Cerebellar cortex (tissue), 1 donor: ENCODE data around the gene DHRS7B.
"Not testable (repeated sequence)": the region's sequence is repeated elsewhere in the genome, so short reads cannot be mapped to it uniquely, and the experiment has no call there.

Experiments
- DNase-seq: peaks from one replicate; pipeline ENCODE4 v3.0.0-alpha.2; 2015; ENCODE audit warnings: low spot score

The DHRS7B gene

GRCh38 chr17:21177854-21178600, 51.3 kb downstream of the DHRS7B start:
- DNase-seq, result no peak

DNA sequence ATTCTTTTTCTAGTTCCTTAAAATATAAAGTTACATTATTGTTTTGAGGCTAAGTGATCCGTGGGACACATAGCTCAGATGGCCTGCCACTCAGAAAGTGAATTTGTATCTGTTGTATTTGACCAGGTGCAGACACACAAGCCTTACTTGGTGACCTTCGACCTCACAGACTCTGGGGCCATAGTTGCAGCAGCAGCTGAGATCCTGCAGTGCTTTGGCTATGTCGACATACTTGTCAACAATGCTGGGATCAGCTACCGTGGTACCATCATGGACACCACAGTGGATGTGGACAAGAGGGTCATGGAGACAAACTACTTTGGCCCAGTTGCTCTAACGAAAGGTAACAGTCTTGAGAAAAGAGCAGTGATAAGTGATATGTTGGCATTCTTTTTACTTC, 56.7 kb downstream of the DHRS7B start:
- no peak for DNase-seq

DNA sequence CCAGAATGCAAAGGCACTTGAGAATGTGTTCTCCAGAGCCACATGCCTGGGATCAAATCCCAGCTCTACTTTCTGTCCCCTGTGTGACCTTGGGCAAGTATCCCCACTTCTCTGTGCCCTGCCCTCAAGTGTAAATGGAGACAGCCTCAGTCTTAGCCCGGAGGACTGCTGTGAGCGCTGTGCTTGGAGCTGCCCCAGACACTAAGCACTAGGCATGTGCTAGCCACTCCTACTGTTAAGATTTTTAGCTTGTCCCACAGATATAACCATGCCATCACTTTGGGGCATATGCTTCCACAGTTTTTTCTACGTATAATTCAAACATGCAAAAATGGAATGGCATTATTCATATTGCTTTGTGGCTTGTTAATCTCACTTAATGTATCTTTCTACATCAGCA, 57.8 kb downstream of the DHRS7B start:
- DNase-seq, result no peak

DNA sequence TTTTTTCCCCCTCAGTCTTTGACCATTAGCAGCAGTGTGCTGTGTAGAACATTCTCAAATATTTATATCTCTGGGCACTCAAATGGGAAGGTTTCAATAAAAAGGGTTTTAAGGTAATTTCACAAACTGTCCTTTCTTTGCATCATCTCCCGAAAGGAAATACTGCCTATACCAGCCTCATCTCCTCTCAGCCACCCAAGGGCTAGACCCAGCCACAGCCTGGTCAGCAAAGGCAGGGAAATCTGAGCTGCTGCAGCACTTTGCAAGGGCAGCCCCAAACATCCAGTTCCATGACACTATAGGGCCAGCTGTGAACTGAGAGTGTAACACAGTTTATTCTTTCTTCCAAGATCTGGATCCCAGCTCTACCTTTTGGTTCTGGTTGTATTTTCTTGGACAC, 58.3 kb downstream of the DHRS7B start:
- no peak for DNase-seq

DNA sequence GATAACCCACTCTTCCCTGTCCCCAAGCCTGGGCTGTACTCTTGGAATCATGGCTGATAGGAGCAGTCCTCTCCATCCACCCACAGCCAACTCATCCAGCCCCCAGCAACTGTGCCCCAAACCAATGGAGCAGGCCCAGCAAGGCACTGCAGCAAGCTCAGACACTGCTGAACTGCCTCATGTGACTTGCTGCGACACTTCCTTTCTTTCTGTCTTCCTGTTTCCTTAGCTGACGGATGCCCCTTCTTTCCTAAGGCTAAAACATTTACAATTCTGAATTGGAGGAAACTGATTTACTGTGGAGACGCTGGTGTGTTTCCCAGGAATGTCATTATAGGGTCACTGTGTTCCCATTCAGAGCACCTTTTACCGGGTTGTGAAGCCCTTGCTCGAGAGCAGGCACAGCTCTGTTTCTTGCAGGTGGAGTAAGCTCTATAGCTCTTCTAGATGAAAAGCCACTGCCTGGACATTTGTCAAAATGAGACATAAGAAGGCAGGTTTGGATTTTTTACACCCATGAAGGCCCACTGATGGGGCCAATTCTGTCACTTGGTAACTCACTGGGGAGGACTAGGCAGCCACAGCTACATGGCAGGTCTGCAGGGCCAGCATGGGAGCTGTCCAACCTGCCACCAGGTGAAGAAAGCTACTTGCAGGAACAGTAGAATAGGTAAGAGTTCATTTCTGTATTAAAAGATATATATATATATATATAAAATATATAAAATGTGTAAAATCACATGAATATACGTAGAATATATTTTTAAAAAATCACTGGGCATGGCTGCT, 59.8 kb downstream of the DHRS7B start:
- DNase-seq, result no peak

DNA sequence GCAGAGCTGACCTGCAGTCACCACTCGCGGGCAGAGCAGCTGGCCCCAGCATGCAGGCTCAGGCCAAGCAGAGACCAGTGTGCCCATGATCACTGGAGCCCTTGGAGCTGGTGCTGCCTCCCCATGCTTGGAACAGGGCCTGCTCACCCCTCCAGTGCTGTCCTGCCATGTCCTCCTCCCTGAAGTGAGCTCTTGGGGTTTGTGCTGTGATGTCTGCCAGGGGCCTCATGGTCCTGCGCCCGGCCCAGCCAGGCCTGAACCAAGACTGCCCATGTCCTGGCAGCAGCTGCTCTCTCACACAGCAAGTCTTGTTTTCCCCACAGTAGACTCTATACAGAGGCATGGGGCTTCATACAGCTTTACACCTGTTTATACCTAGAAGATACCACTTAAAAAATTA, 62.6 kb downstream of the DHRS7B start:
- DNase-seq, result no peak

GRCh38 chr17:21190078-21190477, 63.3 kb downstream of the DHRS7B start:
- no peak for DNase-seq

GRCh38 chr17:21191698-21192097, 64.9 kb downstream of the DHRS7B start:
- DNase-seq, result no peak

DNA sequence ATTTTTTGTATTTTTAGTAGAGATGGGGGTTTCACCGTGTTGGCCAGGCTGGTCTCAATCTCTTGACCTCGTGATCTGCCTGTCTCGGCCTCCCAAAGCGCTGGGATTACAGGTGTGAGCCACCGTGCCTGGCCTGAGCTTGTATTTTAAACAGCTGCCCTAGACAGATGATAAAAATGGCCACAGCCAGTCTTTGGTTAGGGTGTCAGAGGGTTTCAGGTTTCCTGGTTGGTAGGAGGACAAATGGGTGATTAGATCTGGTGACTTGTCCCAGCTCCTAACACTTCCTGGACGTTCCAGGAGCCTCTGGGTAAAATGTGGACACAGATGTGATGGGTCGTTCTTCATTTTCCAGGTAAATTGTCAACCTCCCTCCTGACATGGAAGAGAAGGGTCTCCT, 65.7 kb downstream of the DHRS7B start:
- not testable (repeated sequence) for DNase-seq

DNA sequence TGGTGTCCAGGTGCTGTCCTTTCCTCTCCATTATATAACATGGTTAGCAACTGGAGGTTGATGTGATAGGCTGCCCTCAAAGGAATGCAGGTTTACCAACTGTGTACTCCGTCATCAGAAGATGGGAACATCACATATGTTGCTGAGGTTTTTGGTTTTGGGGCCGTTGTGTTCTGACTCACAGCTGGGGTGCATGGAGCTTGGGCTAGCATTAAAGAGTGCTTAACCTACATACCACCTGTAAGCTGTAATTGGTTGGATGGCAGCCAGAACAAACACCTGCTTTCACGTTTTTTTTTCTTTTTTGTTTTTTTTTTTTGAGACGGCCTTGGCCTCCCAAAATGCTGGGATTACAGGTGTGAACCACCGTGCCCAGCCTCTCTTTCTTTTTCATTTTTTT, 66.3 kb downstream of the DHRS7B start:
- DNase-seq, result no peak

GRCh38 chr17:21194226-21194625, 67.5 kb downstream of the DHRS7B start:
- DNase-seq, result no peak

DNA sequence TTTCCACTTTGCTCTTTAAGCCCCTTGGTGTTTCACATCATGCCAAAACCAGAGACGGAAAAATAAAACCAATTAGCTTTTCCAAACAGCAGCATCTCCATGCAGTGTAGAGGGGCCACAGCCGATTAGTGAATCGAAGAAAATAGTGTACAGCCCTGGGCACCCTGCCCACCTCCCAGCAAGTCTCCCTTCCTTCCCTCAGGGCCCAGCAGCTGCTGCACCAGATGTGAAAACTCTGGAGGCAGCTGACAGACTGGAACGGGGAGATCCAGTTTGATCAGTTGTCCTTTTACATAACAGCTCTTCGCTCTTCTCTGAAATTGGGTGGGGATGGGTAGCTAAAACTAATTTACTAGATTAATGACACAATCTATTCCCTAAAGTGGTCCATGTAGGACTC, 67.9 kb downstream of the DHRS7B start:
- no peak for DNase-seq

DNA sequence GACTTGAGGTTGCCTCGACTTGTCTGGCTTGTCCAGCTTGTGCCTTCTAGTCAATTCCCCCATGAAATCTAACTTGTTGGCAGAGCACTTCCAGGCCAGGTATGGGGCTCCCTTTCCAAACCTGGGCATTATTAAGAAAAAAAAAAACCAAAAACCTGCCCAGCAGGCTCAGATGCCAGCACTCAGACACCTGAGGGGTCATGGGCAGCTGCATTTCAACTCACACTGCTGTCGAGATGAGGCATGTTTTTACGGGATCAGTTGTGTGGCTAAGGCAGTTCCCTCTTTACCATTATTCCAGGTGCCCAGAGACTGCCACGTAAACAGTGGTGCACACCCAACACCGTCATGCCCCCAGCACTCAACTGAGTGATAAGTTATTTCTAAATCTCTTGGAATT, 69.4 kb downstream of the DHRS7B start:
- no peak for DNase-seq

GRCh38 chr17:21198411-21198810, 71.6 kb downstream of the DHRS7B start:
- DNase-seq, result no peak

GRCh38 chr17:21199311-21199710, 72.5 kb downstream of the DHRS7B start:
- DNase-seq, result peak; percentile 24

GRCh38 chr17:21199856-21200255, 73.1 kb downstream of the DHRS7B start:
- no peak for DNase-seq

DNA sequence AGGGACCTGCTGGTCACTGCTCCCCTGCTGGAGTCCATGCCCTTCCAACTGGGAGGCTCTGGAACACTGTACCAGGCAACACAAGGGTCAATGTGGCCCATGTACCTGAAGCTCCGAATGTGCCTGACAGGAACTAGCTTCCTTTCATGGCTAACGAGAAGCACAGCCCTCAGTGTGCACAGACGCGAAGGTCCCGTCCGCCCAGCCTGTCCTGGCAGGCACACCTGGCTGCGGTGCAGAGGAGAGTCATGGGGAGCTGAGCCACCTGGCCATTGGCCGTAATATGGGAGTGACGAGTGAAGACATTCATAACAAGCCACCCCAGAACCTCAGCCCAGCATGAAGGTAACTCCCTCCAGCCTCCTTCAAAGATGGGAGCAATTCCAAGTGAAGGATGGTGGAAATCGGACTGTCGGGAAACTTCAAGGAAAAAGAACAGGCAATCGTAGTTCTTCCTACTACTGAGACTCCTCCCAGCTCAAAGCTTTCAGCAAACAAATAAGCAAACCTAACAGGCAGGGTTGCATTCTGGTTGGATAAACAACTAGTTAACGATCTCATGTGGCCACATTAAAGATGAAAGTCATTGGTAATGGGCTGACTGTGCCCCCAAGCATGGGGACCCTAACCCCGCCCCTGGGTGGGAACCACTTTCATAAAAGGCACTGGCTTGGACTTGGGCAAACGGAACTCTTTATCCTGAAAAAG, 74.0 kb downstream of the DHRS7B start:
- peak; percentile 79 for DNase-seq

GRCh38 chr17:21201298-21201595, 74.5 kb downstream of the DHRS7B start:
- DNase-seq, result peak; percentile 24

DNA sequence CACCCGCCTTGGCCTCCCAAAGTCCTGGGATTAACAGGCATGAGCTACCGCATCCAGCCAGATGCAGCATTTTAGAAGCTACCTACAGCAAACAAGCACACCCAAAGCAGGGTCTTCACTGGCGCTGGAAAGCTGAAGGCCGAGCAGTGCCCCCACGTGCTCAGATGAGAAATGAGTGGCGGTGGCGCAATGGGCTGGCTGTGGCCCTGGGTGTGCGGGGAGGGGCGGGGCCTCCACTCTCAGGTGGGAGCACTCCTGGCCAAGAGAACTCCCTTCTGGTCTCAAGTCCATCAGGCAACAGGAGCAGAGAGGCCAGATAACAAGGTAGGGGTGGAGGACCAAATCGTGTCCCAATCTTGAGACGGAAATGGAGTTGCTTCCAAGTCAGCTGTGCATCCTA, 75.1 kb downstream of the DHRS7B start:
- DNase-seq, result no peak

DNA sequence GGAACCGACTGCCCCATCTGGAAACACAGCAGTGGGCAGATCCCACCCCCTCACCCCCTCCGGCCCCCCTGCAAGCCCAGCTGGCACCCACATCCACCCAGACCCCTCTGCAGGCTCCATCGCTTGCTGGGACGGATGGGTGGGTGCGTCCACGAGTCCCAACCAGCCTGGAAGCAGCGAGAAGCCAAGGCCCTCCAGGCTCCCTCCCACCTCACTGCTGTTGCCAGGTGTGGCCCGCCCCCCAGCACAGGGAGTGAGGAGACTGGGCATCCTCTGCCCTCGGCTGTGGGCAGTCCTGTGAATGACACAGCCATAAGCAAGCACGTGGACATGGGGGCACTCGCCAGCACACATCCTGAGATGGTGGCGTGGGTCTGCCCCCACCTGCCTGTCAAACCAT, 75.7 kb downstream of the DHRS7B start:
- DNase-seq, result no peak

DNA sequence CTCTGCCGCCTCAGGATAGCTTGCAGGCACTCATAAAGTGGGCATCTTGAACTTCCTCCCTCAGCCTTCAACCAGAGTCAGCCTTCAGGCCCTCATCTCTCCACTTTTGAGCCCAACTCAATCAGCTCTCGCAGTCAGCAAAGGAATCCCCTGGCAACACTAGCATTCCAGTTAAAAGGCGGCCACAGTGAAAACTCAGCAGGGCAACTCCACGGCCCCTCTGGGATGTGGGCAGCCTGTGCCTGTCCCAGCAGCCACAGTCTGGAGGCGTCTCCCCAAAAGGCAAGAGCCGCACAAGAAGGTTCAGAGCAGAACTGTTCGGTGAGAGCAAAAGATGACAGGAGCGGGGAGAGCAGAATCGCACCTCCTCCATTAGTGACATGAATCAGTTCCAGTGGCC, 78.2 kb downstream of the DHRS7B start:
- DNase-seq, result no peak

DNA sequence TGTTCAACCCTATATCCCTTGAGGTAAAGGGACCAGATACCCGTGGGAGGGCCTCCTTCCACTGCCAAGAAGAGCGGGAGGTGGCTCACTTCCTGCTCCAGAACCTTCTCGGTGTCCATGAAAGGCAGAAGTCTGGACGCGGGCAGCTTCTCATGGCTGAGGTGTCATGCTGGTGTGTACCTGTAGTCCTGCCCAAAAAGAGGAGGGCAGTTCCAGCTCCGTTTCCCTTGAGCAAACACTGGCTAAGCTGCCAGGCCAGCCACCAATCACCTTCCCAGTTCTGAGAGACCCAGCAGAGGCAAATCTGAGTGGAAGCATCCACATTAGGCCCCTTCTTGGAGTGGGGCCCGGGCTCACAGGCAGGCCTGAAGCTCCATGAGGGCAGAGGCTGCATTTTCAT, 81.6 kb downstream of the DHRS7B start:
- no peak for DNase-seq

- DNase-seq, result peak; percentile 17
Measured at GRCh38 chr17:21209511-21210175, 82.9 kb downstream of the DHRS7B start.
